Posterior cingulate gyrus (tissue), 11 donors: ENCODE measurements around the gene STK39.
A peak's percentile ranks its signal among the peaks of the same experiment; 100 is the strongest.
"Not testable (repeated sequence)": the region's sequence is repeated elsewhere in the genome, so short reads cannot be mapped to it uniquely, and the experiment has no call there.

ENCODE experiments used
- DNase-seq, 10 donors: peaks; one replicate each; pipeline versions ENCODE4 v3.0.0 to v3.0.0-alpha.2; 2020 to 2021; ENCODE audit warnings: mixed read lengths in 3 of 10
- intact Hi-C: fragments of 100-400 bp; cut with DNase I; formaldehyde crosslinking; loops from one replicate; pipeline ENCODE4 v1.15.1; 2023

The STK39 gene

DNA sequence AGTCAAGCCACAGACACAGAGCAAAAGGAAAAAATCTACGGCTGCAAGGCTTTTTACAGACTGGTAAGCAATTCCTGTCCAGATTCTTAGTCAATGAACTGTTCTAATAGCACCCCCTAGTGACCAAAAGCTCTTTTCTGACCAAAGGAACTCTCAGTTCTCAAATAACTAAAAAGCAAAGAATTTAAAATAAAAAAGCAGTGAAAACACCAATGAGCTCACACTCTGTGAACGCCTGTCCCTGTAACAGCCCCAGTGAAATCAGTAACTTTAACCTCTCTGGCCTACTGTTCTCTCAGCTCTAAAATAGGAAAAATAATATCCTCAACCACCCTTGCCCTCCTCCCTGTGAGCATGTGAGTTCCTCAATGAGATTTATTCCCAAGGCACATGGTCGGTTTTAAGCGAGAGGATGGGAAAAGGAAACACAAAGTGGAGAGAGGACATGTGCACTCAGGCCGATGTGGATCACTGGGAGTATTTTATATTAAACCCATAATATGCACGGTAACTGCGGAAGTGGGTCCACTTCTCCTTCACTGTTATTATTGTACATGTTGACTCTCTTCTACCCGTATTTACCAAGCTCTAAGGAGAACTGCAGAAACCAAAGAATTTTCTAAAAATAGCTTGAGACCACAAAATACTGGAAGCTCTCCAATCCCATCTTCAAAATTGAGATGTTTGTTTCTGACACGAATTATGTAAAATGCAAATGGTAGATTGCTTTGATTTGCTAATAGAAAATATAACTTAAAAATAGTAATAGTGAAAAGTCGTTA, 128.5 kb downstream of the STK39 start:
- intact Hi-C loops: loop anchor here (1.0 to 2.0 kb wide), 3 partner anchors 154 to 1580 kb away; partner anchors contain the start of gene B3GALT1
- no peak for DNase-seq

GRCh38 chr2:168116448-168116847, 130.9 kb downstream of the STK39 start:
- intact Hi-C loops: no loop called here
- no peak for DNase-seq

- intact Hi-C loops: no loop called here
- no peak for DNase-seq
These were observed 132.8 kb downstream of the STK39 start for GRCh38 chr2:168114619-168115018.

DNA sequence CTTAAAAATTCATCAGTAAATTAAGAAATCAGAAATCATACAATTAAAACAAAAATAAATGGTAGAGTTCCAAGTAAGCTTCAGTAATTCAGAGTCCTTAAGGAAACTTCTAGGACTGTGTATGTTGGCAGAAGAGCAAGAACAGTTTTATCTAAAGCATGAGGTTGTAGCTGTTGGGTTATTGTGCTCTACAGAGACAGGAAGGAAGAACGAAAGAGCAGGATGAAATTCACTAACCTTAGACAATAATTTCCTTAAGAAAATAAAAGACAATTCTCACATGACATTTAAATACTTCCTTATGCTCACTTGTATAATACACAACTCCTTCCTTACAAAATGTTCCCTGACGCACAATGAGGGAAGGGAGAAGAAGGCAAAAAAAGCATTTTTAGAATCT, 133.4 kb downstream of the STK39 start:
- DNase-seq: no peak
- intact Hi-C loops: no loop called here

DNA sequence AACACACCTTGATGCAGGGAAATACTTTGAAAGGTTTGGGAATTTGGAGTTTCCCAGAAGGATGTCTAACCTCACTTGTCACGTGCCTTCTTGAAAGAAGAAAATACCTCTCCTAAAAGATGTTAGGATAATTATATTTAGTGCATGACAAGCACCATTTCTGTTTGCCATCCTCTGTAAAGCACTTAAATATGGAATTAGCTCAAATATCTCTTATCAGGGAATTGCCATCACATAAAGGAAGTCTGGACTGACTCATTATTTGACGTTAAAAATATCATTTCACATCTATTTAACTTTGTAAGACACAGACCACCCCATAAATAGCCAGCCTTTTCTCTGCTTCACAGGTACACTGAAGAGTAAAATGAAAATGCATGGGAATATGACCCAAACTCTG, 140.1 kb downstream of the STK39 start:
- intact Hi-C loops: no loop called here
- DNase-seq: no peak

DNA sequence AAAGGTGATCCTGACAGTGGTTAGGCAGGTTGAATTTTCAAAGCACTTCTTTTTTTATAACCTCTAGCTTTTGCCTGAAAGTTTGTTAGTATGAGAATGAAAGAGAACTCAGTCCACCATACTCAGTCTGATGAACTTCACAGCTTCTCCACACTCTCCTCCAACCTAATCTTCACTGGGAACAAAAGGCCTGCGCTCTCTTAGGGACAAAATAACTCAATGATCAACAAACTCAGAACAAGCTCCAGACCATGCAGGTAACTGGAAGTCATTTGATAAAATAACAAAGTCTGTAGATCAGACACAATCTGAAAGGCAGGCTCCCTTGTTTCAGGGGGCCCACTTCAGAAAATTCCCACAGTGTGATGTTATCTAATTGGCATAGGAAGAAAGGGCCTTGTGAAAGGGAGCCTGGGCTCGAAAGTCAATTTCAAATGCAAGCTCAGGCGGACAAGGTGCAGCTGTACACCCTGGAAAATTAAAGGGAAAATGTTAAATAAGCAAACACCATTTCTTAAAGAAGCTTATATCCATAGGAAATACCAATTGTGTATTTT, 142.2 kb downstream of the STK39 start:
- intact Hi-C loops: no loop called here

DNA sequence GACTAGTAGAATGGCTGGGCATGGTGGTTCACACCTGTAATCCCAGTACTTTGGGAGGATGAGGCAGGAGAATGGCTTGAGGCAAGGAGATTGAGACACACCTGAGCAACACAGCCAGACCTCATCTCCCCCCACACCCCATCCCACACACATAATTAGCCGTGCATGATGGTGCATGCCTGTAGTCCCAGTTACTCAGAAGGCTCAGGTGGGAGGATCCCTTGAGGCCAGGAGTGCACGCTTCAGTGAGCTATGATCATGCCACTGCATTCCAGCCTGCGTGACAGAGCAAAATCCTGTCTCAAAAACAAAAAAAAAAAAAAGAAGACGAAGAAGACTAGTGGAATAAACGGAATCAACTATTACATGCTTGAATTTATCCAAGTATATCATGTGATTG, 150.0 kb downstream of the STK39 start:
- no peak for DNase-seq
- intact Hi-C loops: no loop called here

More for the DNA sequence above, 142.2 kb downstream of the STK39 start:
- DNase-seq: no peak

DNA sequence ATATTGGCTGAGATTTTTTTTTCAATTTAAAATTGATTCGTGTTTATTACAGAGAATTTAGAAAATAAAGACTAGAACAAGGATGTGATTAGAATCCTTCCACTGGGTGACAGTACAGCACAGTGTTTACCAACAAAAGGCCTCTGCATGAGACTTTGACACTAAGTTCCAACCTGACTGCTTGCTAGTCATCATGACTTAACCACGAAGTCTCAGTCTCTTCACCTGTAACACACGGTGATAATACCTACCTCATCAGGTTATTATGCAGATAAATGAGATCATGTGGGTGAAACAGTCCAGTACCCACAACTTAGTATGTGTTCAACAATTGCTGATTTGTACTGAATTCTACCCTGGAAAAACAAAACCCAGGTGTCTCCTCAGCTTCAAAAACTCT, 151.2 kb downstream of the STK39 start:
- no peak for DNase-seq
- intact Hi-C loops: no loop called here

DNA sequence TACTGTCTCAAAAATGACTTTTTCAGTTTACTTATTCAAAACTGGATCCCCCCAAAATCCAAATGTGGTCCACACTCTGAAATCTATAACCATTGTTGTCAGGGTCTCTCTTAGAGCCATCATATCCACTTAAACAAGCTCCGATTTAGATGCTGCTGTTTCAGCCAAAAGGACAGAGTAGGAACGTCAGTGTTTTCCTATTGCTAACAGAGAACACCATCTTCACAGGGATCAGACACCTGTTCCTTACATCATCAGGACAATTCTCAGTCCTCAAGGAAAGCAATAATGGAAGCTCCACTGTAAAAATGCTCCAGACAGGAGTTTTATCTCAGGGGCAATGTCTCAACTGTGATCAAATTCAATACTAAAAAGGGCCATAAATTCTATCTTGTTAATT, 155.4 kb downstream of the STK39 start:
- intact Hi-C loops: no loop called here
- no peak for DNase-seq

DNA sequence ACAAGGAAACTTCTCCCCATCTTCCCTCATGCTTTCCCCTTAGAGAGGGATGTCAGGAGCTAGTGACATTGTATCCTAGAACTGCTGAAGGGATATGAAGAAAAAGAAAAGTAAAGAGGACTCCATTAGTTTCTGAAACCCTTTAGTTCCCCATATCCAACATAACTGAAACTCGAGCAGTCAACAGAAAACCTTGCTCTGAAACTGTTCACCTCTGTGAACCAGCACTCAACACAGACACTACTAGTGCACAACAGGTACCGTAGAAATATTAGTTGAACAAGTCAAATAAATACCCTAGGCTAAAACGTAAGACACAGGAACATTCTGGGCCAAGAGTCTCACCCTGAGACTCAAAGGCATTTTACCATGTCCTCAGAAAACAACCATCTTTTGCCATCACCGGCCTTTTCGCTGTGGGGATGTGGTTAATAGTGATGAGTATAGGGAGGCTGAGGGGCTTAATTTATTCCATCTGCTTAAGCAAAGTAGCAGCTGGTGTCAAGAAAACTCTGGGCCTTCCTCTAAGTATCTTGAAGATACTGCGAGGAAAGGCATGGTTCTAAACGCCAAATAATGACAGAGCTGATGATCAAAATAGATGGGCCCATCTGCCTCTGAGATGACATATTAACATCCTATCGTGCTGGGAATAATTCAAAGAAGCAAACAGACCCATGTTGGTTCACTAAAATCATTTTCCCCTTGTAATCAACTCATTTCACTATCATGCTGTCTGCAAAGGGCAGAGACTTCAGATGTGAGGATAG, 156.8 kb downstream of the STK39 start:
- intact Hi-C loops: no loop called here
- no peak for DNase-seq

GRCh38 chr2:168089200-168089599, 158.2 kb downstream of the STK39 start:
- intact Hi-C loops: no loop called here
- DNase-seq: no peak

DNA sequence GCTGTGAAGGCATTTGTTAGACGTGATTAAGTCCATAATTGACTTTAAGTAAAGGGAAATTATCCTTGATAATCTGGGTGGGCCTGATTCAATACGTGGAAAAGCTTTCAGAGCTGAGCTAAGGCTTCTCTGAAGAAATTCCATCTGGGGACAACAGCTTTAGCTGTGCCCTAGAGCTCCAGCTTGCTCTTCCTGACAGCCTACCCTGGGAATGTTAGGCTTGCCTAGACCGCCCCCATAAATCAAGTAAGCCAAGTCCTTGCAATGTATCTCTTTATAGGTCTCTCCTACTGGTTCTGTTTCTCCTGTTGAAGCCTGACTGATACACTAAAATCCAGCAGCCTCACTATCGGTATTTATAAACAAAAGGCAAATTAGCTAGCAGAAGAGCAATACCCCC, 160.0 kb downstream of the STK39 start:
- no peak for DNase-seq
- intact Hi-C loops: no loop called here

- no peak for DNase-seq
- intact Hi-C loops: no loop called here
These were observed 160.5 kb downstream of the STK39 start for GRCh38 chr2:168086851-168087250.

DNA sequence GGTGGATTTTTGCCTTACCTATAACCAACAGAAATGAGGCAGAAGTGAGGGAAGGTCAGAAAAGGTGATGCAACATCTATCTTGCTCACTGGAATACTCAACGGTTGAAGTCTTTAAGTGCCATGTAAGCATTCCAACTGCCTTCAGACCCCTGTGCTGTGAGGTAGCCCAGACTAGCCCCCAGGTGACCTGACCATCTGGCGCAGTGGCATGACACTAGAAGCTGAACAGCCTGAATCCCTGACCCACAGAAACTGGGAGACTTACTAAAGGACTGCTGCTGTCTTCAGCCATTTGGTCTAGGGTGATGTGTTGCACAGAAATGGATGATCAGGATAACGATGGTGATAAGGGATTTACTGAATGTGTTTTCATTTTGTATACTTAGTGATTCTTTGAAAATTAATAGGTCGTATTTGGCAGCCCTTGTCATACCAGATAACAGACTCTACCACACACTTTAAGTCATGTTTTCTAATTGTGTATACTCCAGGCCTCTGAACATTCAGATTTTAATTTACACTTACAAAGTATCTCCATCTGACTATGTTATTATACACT, 161.5 kb downstream of the STK39 start:
- no peak for DNase-seq
- intact Hi-C loops: no loop called here

DNA sequence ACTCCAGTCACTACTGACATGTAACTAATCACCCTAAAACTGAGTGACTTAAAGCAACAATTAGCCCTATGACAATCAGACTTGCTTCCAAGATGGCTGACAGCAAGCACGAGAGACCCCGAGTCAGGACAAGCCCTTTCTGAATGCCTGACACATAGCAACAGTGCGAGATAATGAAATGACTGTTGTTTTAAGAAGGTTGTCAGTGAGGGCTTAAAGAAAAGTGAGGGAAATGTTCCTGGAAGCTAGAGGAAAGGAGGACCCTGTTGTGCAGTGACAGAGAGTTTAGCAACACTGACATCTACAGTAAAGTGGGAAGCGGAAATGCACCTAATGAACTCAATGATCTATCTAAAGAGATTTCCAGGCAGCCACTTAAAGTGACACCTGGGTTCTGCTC, 163.1 kb downstream of the STK39 start:
- DNase-seq: no peak
- intact Hi-C loops: no loop called here

- intact Hi-C loops, DNase-seq: not testable (repeated sequence)
These were observed 165.9 kb downstream of the STK39 start for GRCh38 chr2:168081452-168081851.

DNA sequence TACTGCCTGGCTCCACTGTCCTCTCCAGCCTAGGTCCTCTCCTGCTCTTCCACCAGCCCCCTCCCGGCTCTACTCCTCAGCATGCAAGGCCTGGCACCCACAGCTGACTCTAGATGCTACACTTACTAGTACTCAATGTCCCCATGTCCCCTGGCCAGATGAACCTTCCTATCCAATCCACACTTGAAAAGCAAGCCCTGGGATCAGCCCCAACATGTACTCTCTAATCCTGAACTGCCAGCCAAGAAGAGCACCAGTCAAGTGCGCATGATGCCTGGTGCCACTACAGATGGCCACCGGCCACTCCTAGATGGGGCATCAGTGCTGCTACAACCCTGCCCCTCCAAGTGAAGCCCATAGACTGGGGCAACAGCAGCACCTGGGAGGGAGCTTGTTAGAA, 168.2 kb downstream of the STK39 start:
- DNase-seq: peak in 1 of 10 donors; percentile 66
- intact Hi-C loops: no loop called here

DNA sequence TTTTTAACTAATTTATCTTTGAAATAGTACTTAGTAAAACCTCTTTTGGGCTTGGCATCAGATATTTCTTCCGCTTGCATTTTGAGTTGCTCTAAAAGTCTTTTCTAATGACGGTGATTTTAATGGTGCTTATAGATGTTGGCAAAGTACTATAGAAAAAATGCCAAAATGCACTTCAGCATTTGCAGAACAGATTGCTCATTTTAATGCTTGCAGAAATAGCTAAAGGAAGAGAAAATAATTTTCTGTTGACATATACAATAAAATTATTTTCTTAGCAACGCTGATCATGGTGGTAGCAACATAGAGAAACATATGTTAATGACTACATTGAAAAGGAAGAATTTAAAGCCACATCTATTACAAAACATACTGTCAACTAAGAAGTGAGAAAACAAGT, 170.7 kb downstream of the STK39 start:
- intact Hi-C loops: no loop called here
- no peak for DNase-seq

DNA sequence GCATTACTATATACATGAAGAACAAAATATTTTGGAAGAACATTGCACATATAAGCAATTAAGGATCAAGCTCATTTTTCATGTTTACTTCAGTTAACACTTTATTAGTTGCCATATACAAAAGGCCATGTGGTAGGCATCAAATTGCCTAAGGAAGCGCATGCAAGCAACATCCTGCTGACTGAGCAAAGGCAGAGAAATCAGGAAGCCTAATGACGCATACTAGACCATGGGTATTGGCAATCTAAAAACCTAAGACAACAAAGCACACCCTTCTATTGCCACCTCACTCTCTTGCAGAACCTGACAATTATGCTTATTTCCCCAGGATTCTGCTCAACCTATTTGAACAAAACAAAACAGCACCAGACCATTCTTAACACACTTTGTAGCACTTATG, 171.9 kb downstream of the STK39 start:
- no peak for DNase-seq
- intact Hi-C loops: no loop called here

GRCh38 chr2:168072626-168073303, 174.6 kb downstream of the STK39 start:
- intact Hi-C loops: no loop called here
- no peak for DNase-seq
